ENCODE data around the gene CRIP1.

- TF ChIP-seq GATA2 (IDR thresholded peaks at IDR 0.05; ENCODE audit: low read depth, low read length) (no peak), GATA3 (IDR thresholded peaks at IDR 0.05; ENCODE audit: low read depth, low read length) (no peak)
Measured at GRCh38 chr14:105493921-105494605, 7.4 kb downstream of the CRIP1 start.
